HG03354 (cell line): ENCODE measurements around the gene PATZ1.

ENCODE experiments used
- ATAC-seq: cut with Tn5 transposase; IDR thresholded peaks from one replicate; pipeline ENCODE4 v1.9.1; 2021; ENCODE audit warnings: mild to moderate bottlenecking; ENCODE audit not compliant: unreplicated experiment, poor library complexity, severe bottlenecking

The PATZ1 gene

DNA sequence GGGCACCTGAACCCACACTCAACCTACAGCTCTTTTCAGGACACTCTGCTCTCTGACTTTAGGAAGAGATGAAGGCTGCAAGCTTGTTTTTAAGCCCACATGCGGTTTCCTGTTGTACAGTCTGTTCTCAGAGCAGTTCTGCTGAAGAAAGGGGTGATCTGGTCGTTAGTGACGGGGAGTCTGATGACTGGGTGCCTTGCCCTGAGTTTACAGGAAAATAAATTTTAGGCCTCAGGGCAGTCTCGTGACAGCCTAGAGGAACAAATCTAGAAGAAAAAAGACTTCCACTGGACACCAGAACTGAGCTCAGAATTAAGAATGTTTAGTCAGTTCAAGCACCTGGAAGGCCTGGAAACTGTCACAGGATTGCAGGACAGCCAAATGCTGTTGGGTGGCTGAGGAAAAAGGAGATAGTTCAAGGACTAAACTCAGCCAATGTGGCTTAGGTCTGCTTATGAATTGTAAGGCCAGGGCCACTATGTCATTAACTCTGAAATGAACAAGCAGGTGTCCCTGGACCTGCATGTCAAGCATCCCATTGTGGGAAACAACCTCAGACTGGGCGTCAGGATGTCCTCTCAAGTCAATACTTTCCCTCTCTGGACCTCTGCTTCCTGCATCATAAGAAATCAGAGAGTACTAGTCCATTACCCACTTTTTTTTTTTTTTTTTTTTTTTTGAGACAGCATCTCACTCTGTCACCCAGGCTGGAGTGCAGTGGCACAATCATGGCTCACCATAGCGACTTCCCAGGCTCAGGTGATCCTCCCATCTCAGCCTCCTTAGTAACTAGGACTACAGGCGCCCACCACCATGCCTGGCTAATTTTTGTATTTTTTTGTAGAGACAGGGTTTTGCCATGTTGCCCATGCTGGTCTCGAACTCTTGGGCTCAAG, 59.5 kb downstream of the PATZ1 start:
- ATAC-seq: no peak

DNA sequence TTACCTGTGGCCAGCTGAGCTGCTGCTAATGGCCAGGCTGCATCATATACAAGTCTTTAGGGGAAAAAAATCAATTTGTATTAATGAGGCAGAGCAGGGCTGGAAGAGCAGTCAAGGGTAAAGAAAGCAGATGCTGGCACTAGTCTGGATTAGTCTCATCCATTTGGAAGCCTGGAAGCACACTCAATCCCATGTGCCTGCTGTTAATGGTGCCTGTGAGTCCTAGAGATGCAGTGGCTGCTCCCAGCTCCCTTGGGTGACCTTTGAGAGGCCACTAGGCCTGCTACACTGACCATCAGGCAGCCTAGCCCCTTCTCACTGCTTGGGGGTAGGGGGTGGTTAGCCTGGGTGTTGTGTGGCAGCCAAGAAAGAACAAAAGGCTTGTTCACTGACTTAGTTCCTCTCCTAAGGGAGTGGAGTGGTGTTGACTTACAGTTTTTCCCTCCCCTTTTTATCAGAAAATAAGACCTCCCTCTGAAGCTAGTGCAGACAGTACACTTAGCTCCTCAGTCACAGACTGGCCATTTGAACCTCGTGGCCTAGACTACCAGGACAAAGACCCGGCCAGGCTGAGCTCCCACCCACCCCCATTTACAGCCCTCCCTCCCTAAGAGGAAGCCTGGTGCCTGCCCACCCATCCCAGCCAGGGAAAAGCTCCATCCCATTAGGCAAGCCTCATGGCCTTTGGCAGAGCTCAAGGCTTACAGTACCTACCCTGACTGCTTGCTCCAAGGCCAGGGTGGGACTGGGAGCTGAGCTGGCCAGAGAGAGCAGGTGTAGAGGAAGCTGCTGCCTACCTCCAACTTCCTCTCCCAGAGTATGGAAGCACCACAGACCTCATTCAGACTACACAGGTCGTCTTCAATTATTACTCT, 61.6 kb downstream of the PATZ1 start:
- no peak for ATAC-seq

DNA sequence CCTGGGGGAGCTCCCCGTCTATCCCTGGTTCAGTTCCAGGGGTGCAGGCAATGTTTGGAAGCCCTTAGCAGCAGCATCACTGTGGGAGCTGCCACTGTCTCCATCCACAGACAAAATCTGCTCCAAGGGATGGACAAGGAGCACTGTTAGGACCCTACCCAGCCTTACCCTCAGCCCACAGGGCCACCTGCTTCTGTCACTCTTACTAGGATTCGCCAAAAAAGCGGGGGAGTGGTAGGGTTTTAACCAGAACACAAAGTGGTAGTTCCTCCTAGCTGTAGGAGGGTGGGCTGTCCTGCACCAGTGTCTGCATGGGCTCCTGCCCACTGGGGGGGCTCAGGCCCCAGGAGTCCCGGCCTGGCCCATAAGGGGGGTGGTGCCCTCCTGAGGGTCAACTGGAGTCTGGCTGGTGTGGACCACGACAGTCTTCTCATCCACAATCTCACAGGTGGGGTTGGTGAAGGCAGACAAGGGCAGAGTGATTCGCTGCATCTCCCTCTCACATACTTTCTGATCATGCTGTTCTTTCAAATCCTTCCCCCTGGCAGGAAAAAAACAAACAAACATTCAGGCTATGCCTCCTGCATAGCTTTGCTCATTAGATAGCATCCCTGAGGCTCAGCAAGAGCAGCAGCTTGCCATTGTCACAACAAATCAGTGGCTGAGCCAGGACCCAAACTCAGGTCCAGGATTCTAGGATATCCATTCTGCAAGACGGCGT, 63.2 kb downstream of the PATZ1 start:
- ATAC-seq: no peak

DNA sequence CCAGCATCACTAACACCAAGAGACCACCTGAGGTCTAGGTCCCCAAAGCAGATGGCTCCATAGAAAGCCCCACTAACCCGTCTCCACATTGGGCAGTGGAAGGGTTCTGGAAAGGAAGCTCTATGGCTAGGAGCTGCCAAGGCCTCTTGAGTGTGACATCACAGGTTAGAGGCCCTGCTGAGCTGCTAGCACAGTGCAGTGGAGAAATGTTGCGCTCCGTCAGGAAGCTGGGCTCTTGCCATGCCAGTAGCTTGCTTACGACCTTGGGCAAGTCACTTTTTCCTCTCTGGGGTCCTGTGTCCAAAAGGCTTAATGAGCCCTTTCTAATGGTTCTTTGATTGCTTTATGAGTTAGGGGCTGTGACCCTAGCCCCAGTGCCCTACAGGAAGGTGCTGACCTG, 64.4 kb downstream of the PATZ1 start:
- no peak for ATAC-seq

DNA sequence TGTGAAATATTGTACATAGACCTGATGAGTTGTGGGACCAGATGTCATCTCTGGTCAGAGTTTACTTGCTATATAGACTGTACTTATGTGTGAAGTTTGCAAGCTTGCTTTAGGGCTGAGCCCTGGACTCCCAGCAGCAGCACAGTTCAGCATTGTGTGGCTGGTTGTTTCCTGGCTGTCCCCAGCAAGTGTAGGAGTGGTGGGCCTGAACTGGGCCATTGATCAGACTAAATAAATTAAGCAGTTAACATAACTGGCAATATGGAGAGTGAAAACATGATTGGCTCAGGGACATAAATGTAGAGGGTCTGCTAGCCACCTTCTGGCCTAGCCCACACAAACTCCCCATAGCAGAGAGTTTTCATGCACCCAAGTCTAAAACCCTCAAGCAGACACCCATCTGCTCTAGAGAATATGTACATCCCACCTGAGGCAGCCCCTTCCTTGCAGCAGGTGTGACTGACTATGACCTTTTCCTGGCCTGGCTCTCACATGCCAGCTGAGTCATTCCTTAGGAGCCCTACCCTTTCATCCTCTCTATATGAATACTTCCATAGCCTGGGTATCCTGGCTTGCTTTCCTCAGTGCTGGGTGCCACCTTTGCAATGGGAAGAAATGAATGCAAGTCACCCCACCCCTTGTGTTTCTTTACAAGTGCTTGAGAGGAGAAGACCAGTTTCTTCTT, 66.2 kb downstream of the PATZ1 start:
- ATAC-seq: no peak

DNA sequence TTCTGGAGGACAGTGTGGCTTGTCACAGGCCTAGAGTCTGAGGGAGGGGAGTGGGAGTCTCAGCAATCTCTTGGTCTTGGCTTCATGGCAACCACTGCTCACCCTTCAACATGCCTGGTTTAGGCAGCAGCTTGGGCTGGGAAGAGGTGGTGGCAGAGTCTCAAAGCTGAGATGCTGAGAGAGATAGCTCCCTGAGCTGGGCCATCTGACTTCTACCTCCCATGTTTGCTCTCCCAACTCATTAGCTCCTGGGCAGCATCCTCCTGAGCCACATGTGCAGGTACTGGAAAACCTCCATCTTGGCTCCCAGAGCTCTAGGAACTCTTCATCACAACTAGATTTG, 66.8 kb downstream of the PATZ1 start:
- ATAC-seq: no peak

DNA sequence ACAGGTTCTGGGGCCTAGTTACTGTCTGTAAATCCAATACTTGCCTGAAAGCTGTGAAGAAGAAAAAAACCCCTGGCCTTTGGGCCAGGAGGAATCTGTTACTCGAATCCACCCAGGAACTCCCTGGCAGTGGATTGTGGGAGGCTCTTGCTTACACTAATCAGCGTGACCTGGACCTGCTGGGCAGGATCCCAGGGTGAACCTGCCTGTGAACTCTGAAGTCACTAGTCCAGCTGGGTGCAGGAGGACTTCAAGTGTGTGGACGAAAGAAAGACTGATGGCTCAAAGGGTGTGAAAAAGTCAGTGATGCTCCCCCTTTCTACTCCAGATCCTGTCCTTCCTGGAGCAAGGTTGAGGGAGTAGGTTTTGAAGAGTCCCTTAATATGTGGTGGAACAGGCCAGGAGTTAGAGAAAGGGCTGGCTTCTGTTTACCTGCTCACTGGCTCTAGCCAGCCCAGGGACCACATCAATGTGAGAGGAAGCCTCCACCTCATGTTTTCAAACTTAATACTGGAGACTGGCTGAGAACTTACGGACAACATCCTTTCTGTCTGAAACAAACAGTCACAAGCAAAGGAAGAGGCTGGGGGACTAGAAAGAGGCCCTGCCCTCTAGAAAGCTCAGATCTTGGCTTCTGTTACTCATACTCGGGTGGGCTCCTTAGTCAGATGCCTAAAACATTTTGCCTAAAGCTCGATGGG, 67.4 kb downstream of the PATZ1 start:
- ATAC-seq: no peak

DNA sequence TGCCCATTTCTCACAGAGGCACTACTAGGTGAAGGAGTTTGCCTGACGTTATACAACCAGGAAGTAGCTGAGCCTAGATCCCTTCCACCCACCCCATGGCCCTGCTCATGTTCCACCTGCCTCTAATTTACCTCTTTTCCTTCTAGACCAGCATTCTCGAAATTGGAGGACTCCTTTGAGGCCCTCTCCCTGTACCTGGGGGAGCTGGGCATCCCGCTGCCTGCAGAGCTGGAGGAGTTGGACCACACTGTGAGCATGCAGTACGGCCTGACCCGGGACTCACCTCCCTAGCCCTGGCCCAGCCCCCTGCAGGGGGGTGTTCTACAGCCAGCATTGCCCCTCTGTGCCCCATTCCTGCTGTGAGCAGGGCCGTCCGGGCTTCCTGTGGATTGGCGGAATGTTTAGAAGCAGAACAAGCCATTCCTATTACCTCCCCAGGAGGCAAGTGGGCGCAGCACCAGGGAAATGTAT, 68.0 kb downstream of the PATZ1 start:
- no peak for ATAC-seq

DNA sequence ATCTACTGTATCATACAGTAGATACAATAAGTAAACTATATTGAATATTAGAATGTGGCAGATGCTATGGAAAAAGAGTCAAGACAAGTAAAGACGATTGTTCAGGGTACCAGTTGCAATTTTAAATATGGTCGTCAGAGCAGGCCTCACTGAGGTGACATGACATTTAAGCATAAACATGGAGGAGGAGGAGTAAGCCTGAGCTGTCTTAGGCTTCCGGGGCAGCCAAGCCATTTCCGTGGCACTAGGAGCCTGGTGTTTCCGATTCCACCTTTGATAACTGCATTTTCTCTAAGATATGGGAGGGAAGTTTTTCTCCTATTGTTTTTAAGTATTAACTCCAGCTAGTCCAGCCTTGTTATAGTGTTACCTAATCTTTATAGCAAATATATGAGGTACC, 68.4 kb downstream of the PATZ1 start:
- ATAC-seq: no peak

DNA sequence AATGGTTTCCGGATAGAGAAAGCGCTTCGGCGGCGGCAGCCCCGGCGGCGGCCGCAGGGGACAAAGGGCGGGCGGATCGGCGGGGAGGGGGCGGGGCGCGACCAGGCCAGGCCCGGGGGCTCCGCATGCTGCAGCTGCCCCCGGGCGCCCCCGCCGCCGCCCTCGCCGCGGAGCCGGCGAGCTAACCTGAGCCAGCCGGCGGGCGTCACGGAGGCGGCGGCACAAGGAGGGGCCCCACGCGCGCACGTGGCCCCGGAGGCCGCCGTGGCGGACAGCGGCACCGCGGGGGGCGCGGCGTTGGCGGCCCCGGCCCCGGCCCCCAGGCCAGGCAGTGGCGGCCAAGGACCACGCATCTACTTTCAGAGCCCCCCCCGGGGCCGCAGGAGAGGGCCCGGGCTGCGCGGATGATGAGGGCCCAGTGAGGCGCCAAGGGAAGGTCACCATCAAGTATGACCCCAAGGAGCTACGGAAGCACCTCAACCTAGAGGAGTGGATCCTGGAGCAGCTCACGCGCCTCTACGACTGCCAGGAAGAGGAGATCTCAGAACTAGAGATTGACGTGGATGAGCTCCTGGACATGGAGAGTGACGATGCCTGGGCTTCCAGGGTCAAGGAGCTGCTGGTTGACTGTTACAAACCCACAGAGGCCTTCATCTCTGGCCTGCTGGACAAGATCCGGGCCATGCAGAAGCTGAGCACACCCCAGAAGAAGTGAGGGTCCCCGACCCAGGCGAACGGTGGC, 69.5 kb downstream of the PATZ1 start:
- no peak for ATAC-seq
